GM21717 (cell line): ENCODE data around the gene PPP2R5C.
A peak's percentile ranks its signal among the peaks of the same experiment; 100 is the strongest.
"Not testable (repeated sequence)": the region's sequence is repeated elsewhere in the genome, so short reads cannot be mapped to it uniquely, and the experiment has no call there.

Experiments
- ATAC-seq: cut with Tn5 transposase; IDR thresholded peaks from one replicate; pipeline ENCODE4 v1.9.1; 2021; ENCODE audit warnings: mild to moderate bottlenecking, moderate library complexity; ENCODE audit not compliant: unreplicated experiment

The PPP2R5C gene

GRCh38 chr14:101780390-101780789 lies 18.9 kb downstream of the PPP2R5C start:
- no peak for ATAC-seq

GRCh38 chr14:101780887-101781239 lies 19.4 kb downstream of the PPP2R5C start:
- ATAC-seq: no peak

- no peak for ATAC-seq
Observed at GRCh38 chr14:101781240-101782061, 19.9 kb downstream of the PPP2R5C start.

GRCh38 chr14:101783260-101784016 lies 21.9 kb downstream of the PPP2R5C start:
- no peak for ATAC-seq

- no peak for ATAC-seq
Observed at GRCh38 chr14:101784631-101785030, 23.1 kb downstream of the PPP2R5C start.

GRCh38 chr14:101788016-101788635 lies 26.6 kb downstream of the PPP2R5C start:
- ATAC-seq: no peak

- ATAC-seq: no peak
Observed at GRCh38 chr14:101789222-101789621, 27.7 kb downstream of the PPP2R5C start.

GRCh38 chr14:101790232-101790631 lies 28.7 kb downstream of the PPP2R5C start:
- no peak for ATAC-seq

- ATAC-seq: no peak
Observed at GRCh38 chr14:101791919-101792572, 30.5 kb downstream of the PPP2R5C start.

- ATAC-seq: no peak
Observed at GRCh38 chr14:101796016-101796415, 34.5 kb downstream of the PPP2R5C start.

GRCh38 chr14:101796479-101796878 lies 35.0 kb downstream of the PPP2R5C start:
- no peak for ATAC-seq

GRCh38 chr14:101797856-101798255 lies 36.3 kb downstream of the PPP2R5C start:
- ATAC-seq: no peak

GRCh38 chr14:101804373-101804772 lies 42.9 kb downstream of the PPP2R5C start:
- not testable (repeated sequence) for ATAC-seq

GRCh38 chr14:101806252-101806651 lies 44.7 kb downstream of the PPP2R5C start:
- not testable (repeated sequence) for ATAC-seq

- no peak for ATAC-seq
Observed at GRCh38 chr14:101808020-101808641, 46.6 kb downstream of the PPP2R5C start.

GRCh38 chr14:101808894-101809670 lies 47.6 kb downstream of the PPP2R5C start:
- ATAC-seq: peak; percentile 1

- ATAC-seq: peak; percentile 76
Observed at GRCh38 chr14:101809671-101810514, 48.4 kb downstream of the PPP2R5C start.

- no peak for ATAC-seq
Observed at GRCh38 chr14:101810897-101811621, 49.5 kb downstream of the PPP2R5C start.
